GM18519 (cell line): ENCODE measurements around the gene ZNF621.
A peak's percentile ranks its signal among the peaks of the same experiment; 100 is the strongest.

Experiments used
- ATAC-seq: cut with Tn5 transposase; IDR thresholded peaks from one replicate; pipeline ENCODE4 v1.9.1; 2021; ENCODE audit warnings: mild to moderate bottlenecking, moderate library complexity; ENCODE audit not compliant: unreplicated experiment, low FRiP score

The ZNF621 gene

DNA sequence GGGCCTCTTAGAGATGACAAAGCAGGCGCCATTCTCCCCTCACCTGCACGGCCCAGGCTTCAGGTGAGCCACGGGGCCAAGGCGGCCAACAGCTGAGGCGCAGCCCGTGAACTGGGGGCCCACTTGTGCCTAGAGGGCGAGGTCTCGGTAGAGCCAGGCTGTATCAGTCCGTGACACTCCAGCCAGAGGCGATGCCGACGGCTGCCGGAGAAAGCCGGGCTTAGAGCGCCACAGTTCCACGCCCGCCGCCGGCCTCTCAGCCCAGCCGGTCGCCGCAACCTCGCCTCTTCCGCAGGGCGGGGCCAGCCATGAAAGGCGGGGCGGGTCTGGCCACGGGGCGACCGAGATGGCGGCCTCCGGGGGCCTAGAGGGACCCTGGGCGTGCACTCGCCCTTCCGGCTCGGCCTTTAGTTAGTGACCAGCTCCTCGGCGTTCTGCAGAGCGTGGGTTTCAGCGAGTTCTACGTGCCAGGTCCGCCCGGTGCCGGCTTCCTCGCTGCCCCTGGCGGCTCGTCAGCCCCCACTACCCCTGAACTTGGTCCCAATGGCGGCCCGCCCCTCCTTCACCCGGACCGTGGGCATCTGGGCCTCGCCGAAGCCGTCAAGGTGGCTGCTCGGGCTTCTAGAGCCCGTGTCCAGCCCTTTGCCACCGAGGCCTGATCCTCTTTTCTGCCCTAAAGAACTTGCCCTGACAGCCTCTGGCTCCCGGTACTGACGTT, at the start of gene ZNF621:
Gene ZNF621 (plus strand): TSS at position 393 of the 718 bp plus-strand sequence. CDS start 881 bp downstream, outside the sequence.
- peak; percentile 89 for ATAC-seq

DNA sequence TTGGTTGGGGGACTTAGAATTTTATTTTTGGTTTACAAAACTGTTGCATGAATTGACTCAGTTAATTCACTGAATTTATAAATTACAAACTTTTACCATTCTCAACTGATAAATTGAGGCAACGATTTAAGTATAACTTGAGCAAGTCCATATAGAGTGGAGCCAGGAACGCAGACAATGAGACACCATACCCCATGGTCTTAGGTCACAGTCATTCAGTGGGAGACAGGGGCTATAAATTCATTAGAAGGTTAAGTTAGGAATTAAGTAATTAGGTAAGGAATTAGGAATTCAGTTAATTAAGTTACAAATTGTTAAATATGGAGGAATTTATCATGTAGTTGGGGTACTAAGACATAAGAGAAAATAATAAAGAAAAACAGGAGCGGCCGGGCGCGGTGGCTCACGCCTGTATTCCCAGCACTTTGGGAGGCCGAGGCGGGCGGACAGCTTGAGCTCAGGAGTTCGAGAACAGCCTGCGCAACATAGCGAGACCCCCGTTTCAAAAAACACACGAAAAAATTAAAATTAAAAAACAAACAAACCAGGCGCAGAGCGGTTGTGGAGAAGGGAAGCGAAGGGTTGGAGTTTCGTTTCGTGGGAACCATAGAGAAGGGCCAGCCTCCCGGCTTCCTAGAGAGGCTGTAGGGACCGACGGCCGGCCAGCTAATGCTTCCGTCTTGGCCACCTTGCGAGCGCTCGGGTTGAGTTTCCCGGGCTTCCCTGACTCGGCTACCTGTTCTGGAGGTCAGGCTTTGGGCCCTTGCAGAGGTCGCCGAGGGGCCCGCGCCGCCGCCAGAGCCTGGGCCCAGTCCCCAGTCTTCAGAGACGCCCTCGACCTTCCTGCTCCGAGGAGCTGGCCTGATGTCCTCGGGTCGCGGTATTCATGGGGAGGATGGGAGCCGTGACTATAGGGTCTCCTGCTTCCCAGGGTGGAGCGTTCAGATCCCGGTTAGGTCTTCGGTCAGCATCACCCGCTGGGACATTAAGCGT, 48.0 kb upstream of the ZNF621 start, which contains the start of gene ZNF619:
Gene ZNF619 (plus strand): TSS at position 645 of the 993 bp plus-strand sequence. CDS start 858 bp downstream, outside the sequence.
- ATAC-seq: peak; percentile 64

DNA sequence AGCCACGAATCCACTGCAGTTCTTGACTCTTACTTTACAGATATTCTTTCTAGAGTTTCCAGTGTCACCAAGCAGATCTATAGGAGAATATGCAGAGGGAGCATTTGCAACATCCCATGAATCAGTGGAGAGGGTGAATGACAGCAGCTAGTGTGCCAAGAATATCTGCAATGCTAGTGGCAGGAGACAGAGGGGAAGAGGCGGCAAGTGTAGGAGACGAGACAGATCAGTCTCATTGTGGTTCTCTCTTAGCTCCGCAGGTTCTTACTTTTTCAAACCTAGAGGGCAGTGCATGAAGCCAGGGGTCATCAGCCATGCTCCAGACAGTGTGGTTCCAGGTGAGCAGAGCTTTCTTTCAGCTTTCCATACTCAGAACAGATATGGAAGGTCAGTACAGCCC, 47.1 kb upstream of the ZNF621 start:
- ATAC-seq: no peak

DNA sequence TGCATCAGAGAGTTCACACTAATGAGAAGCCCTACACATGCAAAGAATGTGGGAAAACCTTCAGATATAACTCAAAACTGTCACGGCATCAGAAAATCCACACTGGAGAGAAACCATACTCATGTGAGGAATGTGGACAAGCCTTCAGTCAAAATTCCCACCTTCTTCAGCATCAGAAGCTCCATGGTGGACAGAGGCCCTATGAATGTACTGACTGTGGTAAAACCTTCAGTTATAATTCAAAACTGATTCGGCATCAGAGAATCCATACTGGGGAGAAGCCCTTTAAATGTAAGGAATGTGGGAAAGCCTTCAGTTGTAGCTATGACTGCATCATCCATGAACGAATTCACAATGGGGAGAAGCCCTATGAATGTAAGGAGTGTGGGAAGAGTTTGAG, 37.6 kb upstream of the ZNF621 start:
- no peak for ATAC-seq

DNA sequence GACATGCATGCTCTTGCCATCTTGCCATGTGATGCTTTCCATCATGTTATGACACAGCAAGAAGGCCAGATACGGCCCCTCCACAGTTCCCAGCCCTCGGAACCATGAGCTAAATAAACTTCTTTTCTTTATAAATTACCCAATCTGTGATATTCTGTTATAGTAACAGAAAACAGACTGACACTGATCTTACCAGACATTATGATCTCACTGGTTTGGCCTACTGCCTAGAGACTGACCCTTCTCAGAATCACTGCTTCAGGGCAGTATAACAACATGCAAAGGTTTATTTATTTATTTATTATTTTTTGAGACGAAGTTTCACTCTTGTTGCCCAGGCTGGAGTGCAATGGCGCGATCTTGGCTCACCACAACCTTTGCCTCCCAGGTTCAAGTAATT, 33.8 kb upstream of the ZNF621 start:
- ATAC-seq: no peak

DNA sequence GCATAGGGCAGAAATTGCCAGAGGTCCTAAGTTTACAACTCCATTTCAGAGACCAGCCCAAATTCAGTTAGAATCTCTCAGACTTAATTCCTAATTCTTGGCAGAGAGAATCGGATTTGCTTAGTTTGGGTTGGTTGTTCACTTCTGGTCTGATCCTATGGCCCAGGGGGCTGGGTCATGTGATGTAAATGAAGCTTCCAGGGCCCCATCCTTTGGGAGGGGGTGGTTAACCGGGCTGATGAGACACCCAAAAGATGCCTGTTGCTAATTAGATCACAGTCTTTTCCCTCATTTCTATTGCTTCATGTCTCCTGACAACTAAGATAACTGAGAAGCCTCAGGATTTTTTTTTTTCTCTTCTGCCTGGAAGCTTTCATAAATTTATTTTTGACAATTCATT, 30.1 kb upstream of the ZNF621 start:
- ATAC-seq: no peak

DNA sequence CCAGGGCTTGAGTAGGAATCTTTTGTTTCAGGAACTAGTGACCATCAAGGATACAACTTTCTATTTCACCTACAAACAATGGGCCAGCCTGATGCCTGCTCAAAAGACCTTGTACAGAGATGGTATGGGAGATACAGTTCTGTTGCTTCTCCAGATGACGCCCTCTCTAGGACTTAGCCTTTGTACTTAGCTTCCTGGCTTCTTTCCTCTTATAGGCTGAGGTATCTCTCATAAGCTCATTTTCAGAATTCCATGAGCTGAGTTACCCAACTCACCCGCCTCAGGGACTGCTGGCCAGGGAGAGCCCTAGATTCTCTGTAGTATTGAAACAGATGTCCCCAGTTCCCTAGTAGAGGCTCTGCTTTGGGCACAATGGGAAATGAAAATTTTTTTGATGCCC, 27.5 kb upstream of the ZNF621 start:
- ATAC-seq: no peak

DNA sequence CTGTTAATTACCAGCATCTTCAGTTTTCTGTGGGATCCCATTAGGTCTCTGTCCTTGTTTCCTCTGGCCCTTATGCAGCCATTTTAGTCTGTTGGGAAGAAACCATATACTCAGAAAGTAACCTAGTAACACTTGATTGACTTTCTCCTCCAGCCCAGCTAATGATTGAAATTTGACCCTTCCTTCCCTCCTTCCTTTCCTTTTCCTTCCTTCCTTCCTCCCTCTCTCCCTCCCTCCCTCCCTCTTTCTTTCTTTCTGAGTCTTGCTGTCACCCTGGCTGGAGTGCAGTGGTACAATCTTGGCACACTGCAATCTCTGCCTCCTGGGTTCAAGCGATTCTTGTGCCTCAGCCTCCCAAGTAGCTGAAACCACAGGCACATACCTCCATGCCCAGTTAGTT, 24.8 kb upstream of the ZNF621 start:
- no peak for ATAC-seq

DNA sequence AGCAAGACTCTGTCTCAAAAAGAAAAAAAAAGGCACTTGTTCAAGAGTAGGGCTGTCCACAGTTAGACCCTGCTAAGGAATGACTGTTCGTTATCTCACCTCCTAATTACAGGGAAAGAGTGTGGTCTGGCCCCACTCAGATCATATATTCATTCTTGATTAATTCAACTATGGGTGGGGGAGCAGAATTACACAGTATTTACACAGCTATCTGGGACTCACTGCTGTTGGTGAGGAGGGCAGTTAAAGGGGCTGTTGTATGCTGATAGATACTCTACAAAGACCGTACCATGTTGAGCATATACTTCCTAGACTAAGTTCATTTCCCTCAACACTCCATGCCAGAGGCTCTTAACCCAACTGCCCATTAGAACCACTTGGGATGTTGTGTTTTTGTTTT, 22.7 kb upstream of the ZNF621 start:
- no peak for ATAC-seq

DNA sequence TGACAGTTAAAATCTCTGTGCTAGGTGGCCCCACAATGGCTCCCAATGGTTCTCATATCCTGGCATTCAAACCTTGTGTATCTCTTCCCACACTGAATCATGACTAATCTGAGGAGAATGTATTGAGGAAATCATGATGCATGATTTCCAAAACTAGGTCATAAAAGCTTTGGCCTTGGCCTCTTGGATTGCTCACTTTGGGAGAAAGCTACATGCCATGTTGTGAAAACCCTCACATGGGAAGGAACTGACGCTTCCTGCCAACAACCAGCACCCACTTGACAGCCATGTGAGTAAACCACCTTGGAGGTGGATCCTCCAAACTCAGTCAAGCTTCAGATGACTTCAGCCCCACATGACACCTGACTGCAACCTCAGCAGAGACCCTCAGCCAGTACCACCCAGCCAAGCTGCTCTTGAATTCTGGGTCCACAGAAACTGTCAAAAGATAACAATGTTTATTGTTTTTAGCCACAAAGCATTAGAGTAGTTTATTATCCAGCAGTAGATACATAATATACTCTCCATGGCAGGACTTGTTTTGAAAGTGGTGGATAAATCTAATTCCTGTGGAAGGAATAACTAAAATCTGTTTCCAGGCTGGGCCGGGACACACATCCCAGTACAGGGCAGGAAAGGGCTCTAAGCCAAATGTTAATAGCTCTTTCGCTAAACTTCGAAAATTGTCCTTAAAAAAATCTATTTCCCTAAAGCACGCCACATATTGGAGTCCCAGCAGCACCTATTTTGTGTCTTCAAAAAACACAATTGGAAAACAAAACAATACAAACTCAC, 19.9 kb upstream of the ZNF621 start:
- ATAC-seq: no peak

DNA sequence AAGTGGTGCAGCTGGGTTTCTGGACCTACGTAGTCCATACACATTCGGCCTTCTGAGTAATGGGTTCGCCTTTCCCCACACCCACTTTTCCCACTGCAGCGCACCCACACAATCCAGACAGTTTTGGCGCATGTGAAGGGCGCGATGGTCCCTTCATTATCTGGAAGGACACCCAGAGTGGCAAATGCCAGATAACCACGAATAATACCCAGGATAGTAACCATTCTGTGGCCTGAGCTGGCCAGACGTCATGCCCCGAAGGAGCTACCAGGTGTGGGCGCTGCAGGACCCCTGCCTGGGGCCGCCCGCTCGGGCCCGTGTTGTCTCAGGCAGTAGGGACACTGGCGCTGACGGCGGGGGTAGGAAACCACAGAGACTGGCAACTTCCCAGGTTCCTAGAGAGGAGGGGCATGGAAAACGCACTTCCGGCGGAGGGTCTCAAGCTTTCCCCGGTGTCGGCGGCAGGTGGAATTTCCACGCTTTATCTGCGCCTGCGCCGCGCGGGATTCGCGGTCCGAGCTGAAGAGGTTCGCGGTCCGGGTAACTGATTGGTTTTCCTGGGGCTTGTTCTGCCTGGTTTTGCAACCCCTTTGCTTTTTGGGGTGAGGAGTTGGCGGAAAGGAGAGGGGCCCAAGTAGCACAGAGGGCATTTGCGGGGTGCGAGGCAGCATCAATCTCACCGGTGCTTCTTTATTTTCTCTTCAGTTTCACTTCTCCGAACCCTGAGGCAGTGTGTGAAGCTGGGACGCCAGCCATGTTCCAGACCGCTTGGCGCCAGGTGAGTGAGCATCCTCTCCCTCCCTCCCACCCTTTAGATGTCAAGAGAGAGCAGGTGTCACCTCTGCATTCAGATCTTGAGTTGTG, 18.9 kb upstream of the ZNF621 start, which contains the start of gene ZNF620:
Gene ZNF620 (plus strand): TSS at position 441 of the 864 bp plus-strand sequence. CDS start 314 bp downstream, at position 755.
- ATAC-seq: peak; percentile 63

DNA sequence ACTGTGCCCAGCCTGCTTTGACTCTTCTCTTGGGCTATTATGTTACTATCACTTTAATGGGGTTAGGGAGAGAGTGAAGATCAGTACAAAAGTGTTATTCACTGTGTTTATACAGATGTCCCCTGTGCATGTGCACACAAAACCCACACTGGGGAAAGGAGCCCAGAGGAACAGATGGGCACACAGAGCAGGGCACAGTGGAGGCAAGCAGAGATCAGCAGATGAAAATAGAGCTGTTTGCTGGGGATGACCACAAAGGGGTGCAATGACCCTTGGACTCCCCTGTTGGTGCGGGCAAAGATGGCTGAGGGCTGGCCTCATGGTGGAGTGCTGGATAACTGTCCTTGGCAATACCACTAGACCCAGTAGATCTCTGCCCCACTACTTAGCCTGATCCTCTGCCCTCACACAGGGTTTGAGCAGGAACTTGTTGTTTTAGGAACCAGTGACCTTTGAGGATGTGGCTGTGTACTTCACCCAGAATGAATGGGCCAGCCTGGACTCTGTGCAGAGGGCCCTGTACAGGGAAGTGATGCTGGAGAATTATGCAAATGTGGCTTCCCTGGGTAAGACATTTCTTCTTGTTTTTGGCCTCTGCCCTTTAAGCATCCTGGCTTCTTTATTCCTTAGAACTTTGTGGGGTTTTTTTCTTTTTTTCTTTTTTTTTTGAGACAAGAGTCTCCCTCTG, 13.6 kb upstream of the ZNF621 start:
- no peak for ATAC-seq

DNA sequence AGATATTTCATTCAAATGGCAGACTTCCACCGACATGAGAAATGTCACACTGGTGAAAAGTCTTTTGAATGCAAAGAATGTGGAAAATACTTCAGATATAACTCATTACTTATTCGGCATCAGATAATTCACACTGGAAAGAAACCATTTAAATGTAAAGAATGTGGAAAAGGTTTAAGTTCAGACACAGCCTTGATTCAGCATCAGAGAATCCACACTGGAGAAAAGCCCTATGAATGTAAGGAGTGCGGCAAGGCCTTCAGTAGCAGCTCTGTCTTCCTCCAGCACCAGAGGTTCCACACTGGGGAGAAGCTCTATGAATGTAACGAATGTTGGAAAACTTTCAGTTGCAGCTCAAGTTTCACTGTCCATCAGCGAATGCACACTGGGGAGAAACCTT, 8.6 kb upstream of the ZNF621 start:
- no peak for ATAC-seq

DNA sequence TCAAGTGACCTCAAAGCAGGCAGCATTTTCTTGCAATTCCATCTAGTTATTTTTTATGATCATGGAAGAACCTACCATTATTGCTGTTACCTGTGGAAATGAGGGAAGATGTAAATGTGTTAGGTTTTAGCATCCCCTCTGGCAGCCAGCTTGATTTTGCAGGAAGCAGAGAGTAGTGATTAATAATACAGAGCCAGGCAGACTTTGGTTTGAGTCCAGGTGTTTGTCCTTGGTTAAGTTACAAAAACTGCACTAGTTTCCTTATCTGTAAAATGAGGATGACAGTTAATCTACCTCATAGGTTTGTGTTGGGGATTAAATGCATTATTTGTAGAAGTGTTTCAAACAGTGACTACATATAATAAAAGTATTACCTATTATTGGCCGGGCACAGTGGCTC, 6.7 kb upstream of the ZNF621 start:
- no peak for ATAC-seq

DNA sequence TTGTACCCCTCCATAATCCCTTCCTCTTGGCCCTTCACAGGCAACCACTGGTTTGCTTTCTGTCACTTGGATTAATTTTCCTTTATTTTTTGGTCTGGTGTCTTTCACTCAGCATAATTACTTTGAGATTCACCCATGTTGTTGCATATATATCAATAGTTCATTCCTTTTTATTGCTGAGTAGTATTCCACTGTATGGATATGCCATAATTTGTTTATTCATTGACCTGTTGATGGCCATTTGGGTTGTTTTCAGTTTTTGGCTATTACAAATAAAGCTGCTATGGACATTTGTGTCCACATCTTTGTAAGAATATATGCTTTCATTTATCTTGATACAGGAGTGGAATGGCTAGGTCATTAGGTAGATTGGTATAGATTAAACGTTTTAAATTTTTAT, 5.9 kb upstream of the ZNF621 start:
- ATAC-seq: no peak

DNA sequence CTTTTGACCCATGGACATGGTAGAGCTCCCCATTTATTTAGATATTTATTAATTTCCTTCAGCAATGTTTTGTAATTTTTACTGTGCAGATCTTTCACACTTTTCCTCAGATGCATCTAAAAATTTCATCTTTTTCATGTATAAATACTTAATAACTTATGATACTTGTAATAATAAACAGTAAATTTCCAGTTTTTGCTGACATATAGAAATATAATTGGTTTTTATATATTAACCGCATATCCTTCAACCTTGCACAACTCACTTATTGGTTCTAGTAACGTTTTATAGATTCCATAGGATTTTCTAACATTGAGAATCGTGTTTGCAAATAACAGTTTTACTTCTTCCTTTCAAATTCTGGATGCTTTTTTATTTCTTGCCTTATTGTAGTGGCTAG, 3.5 kb upstream of the ZNF621 start:
- no peak for ATAC-seq

DNA sequence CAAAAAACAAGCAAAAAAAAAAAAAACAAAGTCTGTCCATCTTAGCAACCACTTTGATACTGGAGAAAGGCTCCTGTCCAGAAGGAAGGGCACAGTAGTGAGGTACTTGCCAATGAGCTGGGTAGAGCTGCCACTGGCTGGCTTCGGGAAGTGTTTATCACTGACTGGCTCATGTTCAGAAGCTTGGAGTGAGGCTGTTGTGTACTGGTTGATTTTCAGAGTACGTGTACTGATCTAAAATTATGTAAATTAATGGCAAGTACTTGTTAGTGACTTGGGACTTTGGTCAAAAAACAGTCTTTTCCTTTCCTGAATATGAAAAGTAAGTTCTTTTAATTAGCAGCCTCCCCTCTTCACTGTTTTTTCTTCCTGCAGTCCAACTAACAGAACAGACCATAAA, 979 bp upstream of the ZNF621 start:
- no peak for ATAC-seq

DNA sequence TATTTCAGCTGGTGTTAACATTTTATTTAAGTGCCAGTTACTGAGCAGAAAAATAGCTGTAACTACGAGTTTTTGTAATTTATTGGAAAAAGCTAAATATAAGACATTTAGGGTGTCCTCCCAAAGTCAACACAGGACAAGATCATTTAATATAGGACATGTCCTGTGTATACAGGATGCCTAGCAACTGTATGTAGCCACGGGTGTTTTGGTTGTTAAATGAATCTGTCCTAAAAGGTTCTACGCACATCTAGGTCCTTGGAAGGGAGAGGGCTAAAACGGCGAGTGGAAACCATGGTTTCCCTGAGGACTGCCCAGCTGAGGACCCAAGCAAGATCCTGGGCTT, 565 bp upstream of the ZNF621 start:
- ATAC-seq: no peak

DNA sequence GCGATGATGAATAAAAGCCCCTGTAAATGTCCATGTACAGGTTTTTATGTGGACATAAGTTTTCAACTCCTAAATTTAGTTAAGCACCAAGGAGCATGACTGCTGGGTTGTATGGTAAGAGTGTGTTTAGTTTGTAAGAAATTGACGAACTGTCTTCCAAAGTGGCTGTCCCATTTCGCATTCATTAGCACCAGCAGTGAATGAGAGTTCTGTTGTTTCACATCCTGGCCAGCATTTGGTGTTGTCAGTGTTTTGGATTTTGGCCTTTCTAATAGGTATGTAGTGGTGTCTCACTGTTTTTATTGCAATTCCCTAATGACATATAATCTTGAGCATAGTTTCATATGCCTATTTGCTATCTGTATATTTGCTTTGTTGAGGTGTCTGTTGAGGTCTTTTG, 3.7 kb downstream of the ZNF621 start:
- no peak for ATAC-seq
